IPS-18c (cell line): ENCODE measurements around the gene CIRBP.

ENCODE experiments used
- H3K4me3 ChIP-seq: 2 replicates; pipeline ENCODE4 v1.7.0; 2013; ENCODE audit warnings: low read depth, mild to moderate bottlenecking, low read length, moderate library complexity; ENCODE audit not compliant: insufficient read depth
- H3K9me3 ChIP-seq: one replicate; pipeline ENCODE4 v1.6.1; 2013; ENCODE audit warnings: mild to moderate bottlenecking, low read length, moderate library complexity; ENCODE audit not compliant: control insufficient read depth, insufficient read depth

CIRBP gene

DNA sequence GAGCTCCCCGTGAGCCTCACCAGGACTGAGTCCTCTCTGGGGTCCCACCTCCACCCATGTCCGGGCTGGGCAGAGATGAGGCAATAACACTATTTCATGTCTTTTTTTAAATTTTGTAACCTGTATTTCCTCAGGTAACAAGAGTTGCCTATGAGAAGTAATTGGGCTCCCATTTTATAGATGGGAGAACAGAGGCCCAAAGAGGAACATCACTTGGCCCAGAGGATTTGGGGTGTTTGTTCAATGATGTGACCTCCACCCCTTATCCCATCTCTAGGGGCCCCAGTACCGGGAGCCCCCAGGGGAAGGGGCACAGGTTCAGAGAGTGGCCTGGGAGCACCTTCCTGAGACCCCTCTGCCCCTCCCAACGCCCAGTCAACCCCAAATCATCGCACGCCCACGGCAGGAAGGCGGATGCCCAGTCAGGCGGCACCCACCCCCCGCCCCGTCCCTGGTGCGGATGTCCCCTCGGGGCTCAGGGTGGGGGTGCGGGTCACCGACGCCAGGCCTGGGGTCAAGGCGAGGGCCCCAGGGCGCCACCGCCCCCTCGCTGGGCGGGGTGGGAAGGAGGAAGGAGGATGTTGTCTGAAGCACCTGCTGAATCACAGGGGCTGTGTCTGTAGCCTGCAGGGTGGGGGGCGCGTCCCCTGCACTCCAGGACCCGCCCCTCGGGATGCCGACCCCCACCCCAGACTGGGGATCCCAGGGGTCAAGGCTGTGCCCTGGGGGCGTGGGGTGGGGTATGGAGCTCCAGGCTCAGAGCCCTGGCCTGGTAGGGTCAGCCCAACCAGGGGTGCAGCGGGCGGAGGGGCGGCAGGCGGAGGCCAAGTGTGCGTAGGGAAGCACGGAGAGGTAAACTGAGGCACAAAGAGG is 9.0 kb upstream of the CIRBP start:
- H3K4me3 ChIP-seq: peak overlapping the region; percentile 38; the same call in 1 of the 2 replicates

DNA sequence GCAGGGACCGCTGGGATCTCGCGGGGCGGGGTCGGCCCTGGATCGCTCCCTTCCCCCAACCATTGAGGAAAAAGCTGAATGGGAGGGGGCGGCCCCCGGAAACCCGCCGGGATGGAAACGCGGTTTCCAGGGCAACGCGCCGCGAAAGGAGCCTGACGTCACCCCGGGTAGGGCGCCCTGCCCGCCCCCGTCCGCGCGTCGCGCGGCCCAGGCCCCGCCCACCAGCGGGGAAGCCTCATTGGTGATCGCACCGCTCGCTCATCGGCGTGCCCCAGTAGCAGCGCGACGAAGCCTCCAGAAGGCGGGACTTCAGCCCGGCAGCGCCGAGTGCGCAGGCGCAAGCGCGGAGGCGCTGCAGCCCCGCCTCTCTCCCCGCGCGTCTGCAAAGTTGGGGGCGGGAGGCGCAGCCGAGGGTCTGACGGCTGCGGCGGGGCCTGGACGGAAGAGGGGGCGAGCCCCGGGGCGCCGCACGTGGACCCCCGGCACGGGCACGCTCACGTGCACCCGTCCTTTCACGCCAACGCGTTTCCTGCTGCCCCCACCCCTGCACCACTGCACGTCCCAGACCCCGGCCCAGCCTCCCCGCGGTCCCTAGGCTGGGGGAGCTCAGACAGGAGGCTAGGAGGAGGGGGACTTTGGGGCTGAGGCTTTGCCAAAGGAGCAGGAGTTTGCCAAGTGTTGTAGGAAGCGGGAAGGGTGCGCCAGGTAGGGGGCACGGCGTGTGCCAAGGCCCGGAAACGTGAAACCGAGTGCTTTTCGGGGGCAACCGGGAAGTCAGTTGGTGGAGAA is 8.2 kb upstream of the CIRBP start:
- peak overlapping the region; percentile 86 for H3K4me3 ChIP-seq

More for the DNA sequence above, 9.0 kb upstream of the CIRBP start:
- peaks cover 4% of the 10 kb centered on the region for H3K9me3 ChIP-seq

DNA sequence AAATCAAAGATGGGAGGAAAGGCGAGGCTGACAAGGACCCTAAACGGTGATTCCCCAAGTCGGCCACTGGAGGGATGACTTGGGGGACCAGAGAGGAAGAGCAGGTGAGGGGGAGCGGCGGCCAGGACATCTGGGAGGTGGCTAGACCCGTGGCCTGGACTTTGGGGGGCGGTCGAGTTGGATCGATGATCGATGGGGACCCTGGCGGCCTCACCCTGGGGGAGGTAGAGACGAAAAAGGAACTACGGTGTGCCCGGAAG is 7.7 kb upstream of the CIRBP start:
- Histone ChIP-seq H3K4me3 (peak overlapping the region; percentile 86), H3K9me3 (peaks cover 4% of the 10 kb centered on the region)

More for the DNA sequence above, 8.2 kb upstream of the CIRBP start:
- H3K9me3 ChIP-seq: peaks cover 4% of the 10 kb centered on the region

DNA sequence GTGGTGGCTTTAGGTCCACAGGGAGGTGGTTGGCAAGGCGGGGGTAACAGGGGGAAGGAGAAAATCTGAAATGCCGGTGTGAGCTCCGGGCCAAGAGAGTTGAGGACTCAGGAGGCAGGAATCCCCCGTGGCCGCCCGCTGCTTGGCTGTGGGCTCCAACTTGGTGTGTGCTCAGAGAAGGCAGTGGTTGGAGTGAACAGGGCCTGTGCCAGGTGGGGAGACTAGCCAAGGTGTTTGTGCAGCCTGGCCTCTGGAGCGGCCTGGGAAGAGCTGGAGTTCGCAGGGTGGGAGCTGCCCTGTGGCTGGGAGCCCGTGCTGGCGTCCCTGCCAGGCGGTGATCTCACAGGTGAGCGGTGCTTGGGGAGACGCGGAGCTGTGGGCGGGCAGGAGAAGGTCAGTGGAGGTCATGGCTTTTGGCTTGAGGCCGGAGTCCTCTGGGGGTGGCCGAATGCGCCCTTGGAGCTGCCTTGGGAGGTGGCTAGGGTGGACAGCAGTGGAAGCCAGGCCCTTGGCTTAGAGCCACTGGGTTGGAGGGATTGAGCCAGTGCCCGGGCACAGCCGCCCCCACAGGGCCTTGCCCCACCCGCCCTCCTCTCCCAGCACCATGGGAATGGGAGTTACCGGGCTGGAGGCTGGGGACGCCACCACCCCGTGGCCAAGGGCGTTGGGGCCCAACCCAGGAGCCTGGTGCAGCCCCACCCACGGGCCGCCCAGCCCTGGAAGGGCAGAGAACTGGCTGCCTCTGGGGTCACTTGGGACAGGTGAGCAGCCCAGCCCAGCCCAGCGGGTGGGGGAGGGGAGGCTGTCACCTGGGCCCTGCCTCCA is 7.1 kb upstream of the CIRBP start:
- Histone ChIP-seq H3K4me3 (peak overlapping the region; percentile 86), H3K9me3 (peaks cover 4% of the 10 kb centered on the region)

DNA sequence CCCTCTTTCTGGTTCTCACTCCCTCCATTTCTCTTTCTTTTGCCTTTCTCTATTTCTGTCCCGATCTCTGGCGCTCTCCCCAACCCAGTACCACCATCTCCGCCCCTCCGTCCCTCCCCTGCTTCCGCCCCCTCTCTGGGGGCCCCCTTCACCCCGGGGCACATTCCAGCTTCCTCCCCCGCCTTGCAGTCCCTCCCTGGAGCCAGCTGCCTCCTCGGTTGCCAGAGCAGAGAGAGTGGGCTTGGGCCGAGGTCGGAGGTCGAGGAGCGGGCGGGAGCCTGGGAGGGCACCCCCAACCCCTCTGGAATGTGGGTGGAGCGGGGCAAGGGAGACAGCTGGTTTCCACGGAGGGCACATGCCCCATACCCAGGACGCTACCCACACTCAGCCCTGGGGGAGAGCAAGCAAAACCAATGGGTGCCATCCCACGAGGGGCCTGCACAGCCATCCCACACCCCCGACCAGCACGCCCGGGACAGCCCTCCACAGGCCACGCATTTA is 6.5 kb upstream of the CIRBP start:
- Histone ChIP-seq H3K9me3 (peaks cover 2% of the 10 kb centered on the region), H3K4me3 (peak overlapping the region; percentile 86)

DNA sequence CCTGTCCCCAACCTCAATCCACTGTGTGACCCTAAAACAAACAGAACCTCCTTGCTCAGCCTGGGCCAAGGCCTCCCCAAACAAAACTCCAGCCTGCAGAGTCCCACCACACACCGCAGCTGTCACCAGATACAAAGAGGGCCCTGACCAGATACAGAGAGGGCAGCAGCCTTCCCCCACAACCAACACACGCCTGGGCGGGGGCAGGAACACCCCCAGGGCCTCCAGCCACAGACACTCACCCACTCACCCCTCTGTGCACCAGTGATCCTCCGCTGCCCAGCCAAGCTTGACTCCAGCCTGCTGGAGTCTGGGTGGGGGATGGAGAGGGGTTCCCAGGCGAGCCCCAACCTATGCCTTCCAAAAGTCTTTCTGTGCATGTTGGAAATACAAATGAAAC is 5.9 kb upstream of the CIRBP start:
- H3K4me3 ChIP-seq: no peak overlapping the region
- H3K9me3 ChIP-seq: peaks cover 2% of the 10 kb centered on the region

DNA sequence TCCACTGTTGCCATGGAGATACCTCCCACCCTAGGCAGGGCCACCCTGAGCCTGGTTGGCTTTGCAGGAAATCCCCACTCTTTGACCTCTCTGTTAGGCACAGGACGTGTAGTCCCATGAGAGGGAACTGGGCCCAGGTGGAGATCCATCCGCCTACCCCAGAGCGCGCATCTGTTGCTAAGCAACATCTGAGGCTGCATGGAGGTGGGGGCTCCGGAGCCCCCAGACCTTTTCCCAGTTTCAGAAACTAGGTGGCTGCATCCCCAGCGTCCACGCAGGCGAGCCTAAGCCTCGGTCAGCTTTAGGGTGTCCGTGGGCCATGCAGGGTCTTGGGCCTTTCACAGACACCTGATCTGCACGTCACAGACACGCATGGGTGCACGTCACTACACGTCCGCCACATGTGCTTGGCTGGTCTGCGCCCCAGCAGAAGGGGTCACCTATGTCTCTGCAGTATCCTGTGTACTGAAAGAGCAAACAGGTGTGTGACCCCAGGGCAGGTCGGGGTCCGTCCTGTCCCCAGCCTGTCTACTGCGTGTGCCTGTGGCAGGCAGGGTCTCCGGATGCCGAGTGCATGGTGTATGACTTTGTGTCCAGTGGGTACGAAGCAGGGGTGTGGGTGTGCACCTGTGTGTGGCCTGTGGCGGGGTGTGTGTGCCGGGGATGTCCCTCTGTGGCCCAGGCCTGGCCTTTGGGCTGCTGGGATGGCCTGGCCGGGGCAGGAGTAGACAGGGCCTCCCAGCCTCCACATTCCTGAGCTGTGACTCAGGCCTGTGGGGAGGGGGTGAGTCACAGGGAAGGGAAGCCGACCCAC is 4.1 kb upstream of the CIRBP start:
- Histone ChIP-seq H3K4me3 (peak overlapping the region; percentile 51; the same call in 1 of the 2 replicates), H3K9me3 (no peaks in the 10 kb centered on the region)

DNA sequence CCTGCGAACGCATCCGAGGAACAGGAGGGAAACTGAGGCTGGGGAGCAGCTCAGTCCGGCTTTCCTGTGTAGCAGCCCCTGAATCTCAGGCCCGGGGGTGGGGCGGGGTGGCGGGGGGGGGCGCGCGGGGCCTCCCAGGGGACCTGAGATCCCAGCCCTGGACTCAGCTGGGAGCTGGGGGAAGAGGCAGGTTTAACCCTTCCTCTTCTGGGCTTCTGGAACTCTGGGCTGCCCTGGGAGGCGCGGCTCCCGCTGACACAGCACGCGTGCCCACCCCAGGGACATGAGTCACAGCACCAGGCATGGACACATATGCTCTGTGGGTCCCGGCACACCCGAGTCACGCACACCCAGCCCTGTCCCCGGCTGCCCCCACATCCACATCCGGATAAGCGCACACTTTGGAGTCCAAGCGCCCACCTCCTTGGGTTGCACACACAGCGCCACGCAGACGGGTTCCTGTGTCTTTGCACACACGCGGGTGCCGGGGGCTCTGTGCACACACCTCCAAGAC is 3.5 kb upstream of the CIRBP start:
- peak overlapping the region; percentile 51 for H3K4me3 ChIP-seq
- no peaks in the 10 kb centered on the region for H3K9me3 ChIP-seq

DNA sequence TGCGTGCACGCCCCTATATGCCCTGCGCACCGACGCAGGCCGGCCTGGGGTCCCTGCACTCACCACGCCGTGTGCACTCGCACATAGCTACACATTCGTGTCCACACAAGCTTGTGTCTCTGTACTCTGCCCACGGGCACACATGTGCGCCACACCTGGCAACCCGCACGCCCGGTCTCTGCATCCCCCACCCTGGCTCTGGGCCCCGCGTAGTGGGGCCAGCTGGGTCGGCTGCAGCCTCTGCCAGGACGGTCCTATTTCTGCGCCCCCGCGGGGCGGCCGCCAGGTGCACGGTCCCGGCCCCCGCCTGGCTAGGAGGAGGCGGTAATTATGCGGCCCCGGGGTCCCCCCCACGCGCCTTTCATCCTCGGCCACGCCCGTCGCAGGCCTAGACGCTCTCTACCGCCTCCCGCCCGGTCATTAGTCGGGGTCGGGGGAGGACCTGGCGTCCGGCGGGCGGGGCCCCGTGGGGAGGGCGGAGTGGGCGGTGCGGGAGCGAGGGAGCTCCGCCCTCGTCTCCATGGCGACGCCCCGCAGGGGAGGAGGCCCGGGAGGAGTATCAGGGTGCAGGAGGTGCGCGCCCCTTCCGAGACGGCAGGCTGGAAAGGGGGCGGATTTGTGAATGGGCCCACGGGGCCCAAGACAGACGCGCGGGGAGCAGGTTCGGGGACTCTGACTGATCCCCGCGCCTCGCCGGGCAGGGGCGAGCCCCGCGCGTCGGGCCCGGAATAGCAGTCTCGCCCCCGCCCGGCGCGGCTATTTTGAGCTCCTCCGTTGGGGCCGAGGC is 2.8 kb upstream of the CIRBP start:
- H3K4me3 ChIP-seq: peak overlapping the region; percentile 51
- H3K9me3 ChIP-seq: no peaks in the 10 kb centered on the region

DNA sequence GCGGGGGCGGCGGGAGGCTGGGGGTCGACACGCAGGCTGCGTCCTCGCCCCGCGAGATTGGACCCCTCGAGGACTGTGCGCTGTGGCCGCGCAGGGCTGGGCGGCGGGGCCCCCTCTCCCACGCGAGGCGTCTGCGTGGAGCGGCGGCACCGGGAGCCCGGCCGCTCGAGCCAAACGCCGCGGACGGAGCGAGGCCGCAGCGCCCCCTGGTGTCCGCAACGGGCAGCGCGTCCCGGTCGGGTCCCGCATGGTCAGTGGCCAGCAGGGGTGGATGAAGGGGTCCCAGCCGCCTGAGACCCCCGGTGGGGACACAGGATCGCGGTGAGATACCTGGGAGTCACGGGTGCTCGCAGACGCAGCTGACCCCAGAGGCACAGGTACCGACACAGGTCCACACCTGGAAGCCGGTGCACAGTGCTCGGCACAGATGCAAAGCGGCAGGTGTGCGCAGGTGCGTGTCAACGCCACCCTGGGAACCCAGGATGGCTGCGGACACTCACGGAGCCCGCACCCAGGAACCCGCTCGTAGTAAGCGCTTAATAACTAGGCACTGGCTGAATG is 2.1 kb upstream of the CIRBP start:
- Histone ChIP-seq H3K4me3 (peak overlapping the region; percentile 51), H3K9me3 (no peaks in the 10 kb centered on the region)

DNA sequence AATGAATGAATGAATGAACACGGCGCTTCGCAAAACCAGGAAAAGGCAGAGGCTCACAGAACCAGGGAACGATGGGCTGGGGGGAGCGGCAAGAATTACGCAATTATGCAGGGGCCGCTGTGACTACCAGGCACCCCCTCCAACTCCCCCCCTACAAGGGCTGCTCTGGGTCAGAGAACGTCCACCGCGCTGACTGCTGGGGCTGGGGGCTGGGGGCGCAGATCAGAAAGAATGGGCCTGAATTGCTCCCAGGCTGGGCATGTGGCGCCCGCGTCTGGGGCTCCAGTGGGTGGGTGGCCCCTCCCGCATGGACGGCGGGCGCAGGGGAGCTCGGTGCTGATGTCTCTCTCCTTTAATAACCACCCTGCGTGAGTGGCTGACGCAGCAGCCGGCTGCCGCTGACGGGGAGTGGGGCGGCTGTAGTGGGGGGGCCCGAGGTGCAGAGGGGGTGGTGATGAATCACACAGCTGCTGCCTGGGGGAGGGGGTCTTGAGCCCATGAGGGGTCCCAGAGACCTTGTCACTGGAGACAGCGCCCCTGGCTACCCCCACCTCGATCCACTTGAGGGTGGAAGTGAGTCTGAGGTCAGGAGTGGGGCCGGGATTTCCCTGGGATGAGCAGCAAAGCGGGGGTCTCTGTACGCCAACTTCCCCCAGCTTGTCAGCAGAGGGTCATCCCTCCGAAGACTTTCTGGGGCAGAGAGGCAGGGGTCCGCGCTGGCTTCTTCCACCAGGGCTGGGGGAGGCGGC is 1.5 kb upstream of the CIRBP start:
- Histone ChIP-seq H3K9me3 (no peaks in the 10 kb centered on the region), H3K4me3 (peak overlapping the region; percentile 51)

DNA sequence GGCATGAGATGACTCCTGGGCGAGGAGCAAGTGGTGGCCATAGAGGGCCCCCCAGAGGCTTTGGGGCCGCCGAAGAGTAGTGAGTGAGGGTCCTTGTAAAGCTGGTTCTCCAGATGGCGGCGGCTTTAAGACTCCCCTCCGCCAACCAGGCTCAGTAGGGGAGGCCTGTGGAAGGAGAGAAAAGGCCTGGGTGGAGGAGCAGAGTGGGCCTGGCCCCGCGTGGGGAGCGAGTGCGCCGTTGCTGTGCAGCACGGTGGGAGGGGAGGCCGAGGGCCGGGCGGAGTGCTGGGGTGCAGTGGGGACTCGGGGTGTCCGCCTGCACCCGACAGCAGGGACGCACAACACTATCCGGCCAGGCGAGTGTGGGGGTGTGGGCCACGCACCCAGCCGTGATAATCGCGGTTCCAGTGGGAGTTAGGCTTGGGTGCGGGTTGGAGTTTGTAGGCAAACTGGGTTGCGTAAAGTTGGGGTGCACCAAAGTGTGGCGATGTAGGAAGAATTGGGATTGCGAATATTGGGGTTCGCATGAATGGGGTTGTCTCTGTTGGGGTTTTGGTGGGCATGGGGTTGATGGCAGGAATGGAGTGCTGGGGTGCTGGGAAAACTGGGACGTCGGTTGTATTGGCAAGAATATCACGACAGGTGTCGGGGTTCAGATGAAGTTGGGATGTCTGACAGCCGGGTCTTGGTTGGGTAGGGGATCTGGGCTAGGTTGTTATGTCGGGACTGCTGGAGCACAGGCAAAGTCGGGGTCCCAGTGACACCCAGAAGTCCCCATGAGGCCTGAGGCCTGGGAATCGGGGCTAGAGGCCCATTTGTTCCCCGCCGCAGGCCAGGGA is 687 bp upstream of the CIRBP start:
- Histone ChIP-seq H3K9me3 (no peaks in the 10 kb centered on the region), H3K4me3 (peak overlapping the region; percentile 31)

DNA sequence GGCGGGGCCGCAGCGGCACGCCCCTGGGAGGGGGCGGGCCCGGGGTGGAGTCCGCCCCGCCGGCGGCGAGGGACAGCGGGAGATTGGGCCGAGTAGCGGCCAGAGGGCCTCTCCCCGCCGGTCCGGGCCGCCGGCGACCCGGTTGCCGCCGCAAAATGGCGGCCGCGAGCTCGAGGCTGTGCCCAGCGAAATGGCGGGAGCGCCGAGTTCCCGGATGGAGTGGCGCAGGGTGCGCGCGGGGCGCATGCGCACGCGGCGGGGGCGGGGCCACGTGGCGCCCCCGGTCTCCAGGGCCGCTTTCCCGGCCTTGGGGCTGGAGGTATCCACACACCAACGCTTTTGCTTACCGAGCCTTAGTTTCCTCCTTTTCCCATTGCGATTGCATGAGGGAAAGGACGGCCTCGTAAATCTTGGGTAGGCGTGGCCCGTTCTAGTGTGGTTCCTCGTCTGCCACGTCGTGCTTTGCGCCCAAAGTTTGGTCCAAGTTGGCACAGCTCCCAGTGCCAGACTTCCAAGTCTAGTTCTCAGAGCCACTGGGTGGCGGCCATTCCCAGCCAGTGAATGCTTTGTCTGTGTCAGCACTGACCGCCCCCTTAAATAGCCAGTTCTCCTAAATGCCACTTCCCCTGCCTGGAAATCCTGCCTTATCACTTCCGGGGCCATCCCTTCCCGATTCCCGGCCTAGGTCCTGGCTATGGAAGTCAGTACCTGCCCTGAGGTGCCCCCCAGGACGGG is 513 bp downstream of the CIRBP start:
- H3K9me3 ChIP-seq: no peaks in the 10 kb centered on the region
- peak overlapping the region; percentile 84 for H3K4me3 ChIP-seq
